Eye (tissue), 1 donor: ENCODE measurements around the gene RTCB.
A peak's percentile ranks its signal among the peaks of the same experiment; 100 is the strongest.

Source experiments
- DNase-seq: peaks from one replicate; pipeline ENCODE4 v3.0.0-alpha.2; 2015

The RTCB gene

DNA sequence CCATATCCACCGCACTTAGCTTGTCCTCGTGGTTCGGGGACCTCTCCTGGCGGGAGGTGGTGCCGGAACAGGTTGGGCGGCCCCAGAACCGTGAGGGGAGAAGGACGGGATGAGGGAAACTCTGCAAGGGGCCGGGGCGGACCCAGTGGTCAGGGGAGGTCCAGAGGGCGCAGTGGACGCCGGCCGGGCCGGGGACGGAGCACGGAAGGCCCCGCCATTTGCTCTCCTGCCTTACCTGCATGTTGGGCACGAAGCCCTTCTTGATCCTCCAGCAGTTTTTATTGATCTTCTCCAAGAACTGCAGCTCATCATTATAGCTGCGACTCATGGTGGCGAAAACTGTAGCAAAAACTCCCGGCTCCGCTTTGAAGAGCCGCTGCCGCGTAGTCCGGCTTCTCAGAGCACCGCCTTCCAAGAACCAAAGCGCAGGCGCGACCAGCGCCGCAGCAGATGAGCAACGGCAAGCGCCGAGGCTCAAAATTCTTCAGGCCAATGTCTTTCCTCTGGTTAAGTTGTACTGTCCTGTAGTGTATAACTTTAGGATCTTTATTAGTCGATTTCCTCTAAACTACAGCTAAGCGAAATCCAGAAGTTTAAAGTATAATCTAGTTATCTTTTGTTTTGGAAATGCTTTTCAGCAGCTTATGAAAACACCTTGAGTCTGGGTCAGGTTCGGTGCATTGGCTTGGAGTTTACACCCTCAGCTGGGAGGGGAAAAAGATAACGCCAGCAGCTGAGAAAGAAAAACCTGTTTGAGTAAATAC, at the start of gene RTCB:
Gene RTCB, minus strand, starts transcription at position 419 of the 764 bp plus-strand sequence. Its CDS starts 91 bp downstream, at position 328.
- peak; percentile 98 for DNase-seq

DNA sequence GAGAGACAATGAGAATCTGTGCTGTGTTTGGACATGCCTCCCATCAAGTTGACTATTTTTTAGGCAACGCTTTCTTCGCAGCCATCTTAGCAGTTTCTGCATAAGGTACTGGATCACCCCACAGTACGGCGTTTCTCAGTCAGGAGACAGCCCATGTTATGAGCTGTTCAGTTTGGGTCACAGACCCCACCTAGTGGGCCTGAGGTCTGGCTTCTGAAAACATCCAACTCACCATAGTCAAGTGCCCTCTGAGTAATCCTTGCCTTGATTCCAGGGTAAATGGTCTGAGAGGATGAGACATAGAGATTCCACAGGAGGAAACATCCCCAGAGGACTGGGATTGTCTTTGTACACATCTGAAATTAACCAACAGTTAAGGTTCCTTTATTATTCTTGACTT, 45.0 kb upstream of the RTCB start:
- no peak for DNase-seq

GRCh38 chr22:32448980-32449379, 36.9 kb upstream of the RTCB start:
- DNase-seq: no peak

GRCh38 chr22:32446321-32446720, 34.3 kb upstream of the RTCB start:
- no peak for DNase-seq

- peak; percentile 1 for DNase-seq
Measured at GRCh38 chr22:32444068-32444467, 32.0 kb upstream of the RTCB start.

DNA sequence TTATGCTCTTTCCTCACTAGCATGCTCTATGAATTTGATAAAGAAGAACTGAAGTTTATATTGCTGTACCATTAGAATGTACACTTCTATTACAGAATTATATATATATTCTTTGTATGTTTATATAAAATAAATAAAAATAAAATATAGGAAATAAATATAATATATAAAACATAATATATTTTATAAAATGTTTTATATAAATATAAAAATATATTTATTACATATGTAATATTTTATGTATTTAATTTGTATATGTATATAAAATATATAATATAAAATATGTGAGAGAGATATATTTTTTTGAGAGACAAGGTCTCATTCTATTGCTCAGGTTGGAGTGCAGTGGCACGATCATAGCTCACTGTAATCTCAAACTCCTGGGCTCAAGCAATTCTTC, 18.3 kb upstream of the RTCB start:
- no peak for DNase-seq

DNA sequence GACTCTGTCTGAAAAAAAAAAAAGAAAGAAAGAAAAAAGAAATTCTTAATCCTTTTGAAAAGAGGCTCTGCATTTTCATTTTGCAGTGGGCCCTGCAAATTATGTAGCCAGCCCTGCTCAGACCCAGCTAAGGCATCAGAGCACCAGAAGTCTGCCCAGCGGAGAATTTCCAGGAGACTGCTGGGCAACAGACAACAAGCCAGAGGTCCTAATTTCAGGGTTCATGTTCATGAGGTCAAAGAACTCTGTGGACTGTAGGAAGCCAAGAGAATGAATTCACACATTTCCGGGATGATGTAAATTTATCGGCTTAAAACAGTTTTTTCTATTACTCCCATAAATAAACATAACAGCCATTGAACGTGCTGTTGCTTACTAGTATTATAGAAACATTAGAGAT, 14.8 kb upstream of the RTCB start:
- no peak for DNase-seq

GRCh38 chr22:32423664-32424063, 11.6 kb upstream of the RTCB start:
- no peak for DNase-seq

- no peak for DNase-seq
Measured at GRCh38 chr22:32422062-32422461, 10.0 kb upstream of the RTCB start.

- no peak for DNase-seq
Measured at GRCh38 chr22:32421484-32421883, 9.4 kb upstream of the RTCB start.

DNA sequence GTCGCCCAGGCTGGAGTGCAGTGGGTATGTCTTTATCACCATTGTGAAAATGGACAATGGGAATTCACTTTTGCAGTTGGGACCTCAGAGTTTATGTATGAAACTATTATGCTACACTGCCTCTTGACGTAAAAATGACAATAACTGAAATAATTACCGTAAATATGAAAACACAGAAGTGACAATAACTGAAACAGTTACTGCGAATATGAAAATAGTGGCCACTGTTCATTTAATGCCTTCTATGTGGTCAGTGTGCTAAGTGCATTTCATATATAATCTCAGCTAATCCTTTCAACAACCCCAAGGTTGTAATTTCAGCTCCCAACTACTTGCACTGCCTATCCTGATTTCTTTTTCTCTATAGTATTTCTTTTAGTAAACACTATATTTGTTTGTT, 5.9 kb upstream of the RTCB start:
- DNase-seq: no peak

- peak; percentile 19 for DNase-seq
Measured at GRCh38 chr22:32416556-32417085, 4.6 kb upstream of the RTCB start.

- DNase-seq: no peak
Measured at GRCh38 chr22:32414191-32414590, 2.1 kb upstream of the RTCB start.

DNA sequence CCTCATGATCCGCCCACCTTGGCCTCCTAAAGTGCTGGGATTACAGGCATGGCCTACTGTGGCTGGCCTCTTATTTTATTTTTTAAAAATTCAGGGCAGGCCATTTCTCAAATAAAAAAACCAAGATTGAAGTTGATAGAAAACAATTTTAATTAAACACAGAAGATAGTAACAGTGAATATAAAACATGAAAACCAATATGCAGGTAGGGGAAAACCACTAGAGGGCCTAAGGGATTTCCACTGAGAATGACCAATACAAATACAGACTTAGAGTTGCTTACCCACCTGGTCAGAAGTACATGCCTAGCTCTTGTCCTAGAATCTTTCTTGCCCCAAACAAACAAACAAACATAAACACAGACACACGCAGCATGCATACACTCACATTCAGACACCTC, 1.7 kb upstream of the RTCB start:
- no peak for DNase-seq

GRCh38 chr22:32411402-32411801, 645 bp downstream of the RTCB start:
- no peak for DNase-seq

DNA sequence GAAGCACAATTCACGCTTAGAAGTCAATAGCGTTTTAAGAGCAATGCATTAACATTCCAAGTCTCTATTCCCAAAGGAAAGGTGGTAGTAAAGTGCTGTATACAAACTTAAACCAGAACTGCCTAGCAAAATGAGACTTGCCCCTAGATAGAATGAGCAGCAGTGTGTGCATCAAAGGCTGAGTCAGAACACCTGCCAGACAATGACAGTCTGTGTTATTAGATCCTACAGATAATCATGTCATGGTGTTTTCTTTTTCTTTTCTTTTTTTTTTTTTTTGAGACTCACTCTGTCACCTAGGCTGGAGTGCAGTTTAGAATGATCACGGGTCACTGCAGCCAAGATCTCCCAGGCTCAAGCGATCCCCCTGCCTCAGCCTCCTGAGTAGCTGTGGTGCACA, 1.6 kb downstream of the RTCB start:
- DNase-seq: no peak

- no peak for DNase-seq
Measured at GRCh38 chr22:32409977-32410376, 2.1 kb downstream of the RTCB start.

- DNase-seq: no peak
Measured at GRCh38 chr22:32407936-32408335, 4.1 kb downstream of the RTCB start.

DNA sequence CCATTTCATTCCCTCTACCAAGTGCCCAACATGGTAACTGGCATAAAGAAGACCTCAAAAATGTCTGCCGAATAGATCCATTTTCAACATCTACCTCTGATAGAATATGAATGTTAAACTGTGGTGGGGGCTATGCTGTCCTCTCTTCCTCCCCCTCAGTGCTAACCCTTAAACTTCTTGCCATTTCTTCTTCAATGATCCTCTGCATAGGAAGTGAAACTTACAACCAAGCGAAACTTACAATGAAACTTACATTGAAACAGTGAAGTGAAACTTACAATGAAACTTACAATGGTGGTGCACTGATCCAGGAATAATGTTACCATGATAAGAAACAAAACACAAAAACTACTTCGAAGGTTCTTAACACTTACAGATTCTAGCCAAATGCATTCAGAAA, 4.7 kb downstream of the RTCB start:
- DNase-seq: no peak

- DNase-seq: no peak
Measured at GRCh38 chr22:32404021-32404420, 8.0 kb downstream of the RTCB start.

GRCh38 chr22:32401486-32401885, 10.6 kb downstream of the RTCB start:
- DNase-seq: no peak

- no peak for DNase-seq
Measured at GRCh38 chr22:32396746-32397145, 15.3 kb downstream of the RTCB start.

DNA sequence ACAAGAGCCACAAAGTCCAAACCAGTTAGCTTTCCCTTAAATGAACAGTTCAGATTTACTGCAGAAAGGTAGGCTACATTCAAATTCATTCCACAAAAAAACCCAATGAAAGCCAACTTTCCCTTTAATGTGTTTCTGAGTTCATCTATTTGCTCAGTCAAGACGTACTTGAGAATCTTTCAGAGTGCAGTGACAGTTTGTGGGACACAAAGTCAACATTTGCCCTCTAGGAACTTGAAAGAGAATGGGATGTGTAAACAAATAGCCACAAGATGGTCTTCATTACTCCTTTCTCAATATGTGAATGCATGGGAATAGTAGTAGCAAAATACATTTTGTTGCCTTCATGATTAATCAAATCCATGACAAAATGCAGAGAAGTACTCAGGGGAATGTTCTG, 15.8 kb downstream of the RTCB start:
- no peak for DNase-seq

DNA sequence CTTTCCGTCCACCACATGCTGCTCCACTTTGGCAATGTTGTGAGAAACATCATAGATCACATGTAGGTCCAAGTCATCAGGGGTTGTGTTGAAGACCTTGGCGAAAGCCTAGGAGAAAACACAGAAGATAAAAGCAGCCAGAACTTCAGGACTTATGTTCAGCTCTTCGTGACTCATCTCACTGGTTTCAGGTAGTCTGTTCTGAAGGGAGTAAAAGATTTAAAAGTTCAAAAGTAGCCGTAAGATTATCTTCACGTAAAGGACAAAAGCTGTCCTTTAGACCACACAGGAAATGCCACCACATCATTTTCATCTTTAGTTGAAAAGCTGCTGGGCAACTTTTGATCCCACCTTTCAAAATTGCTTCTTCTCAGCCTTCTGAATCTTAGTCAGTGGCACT, 16.9 kb downstream of the RTCB start:
- DNase-seq: no peak

GRCh38 chr22:32389685-32390084, 22.4 kb downstream of the RTCB start:
- peak; percentile 63 for DNase-seq
